ENCODE measurements around the gene TRIM39.
A peak's percentile ranks its signal among the peaks of the same experiment; 100 is the strongest.
"Not testable (repeated sequence)": the region's sequence is repeated elsewhere in the genome, so short reads cannot be mapped to it uniquely, and the experiment has no call there.

TRIM39 gene

GRCh38 chr6:30326526-30327231 is at the start of gene TRIM39:
TSS of gene TRIM39 (plus strand) at chr6:30326927. CDS start at chr6:30329318, 2,391 bp downstream.
- peak; percentile 62 for ATAC-seq (ENCODE audit: low read depth)
- Histone ChIP-seq H3K4me1 (ENCODE audit: insufficient read depth, poor library complexity, severe bottlenecking) (peaks cover 18% of the 10 kb centered on the region), H3K27ac (ENCODE audit: poor library complexity, severe bottlenecking) (peak within 1 kb of the TSS; percentile 81), H3K36me3 (ENCODE audit: low read depth) (peaks cover 32% of the 10 kb centered on the region), H3K9me3 (ENCODE audit: severe bottlenecking) (no peaks in the 10 kb centered on the region), H3K27me3 (ENCODE audit: insufficient read depth, poor library complexity, severe bottlenecking) (no peaks in the 10 kb centered on the region), H3K4me3 (ENCODE audit: severe bottlenecking) (peak within 1 kb of the TSS; percentile 71)
- TF ChIP-seq CTCF (IDR thresholded peaks at IDR 0.05; ENCODE audit: poor library complexity, severe bottlenecking), result no peak
- peak; percentile 80 for DNase-seq (ENCODE audit: low spot score)

DNA sequence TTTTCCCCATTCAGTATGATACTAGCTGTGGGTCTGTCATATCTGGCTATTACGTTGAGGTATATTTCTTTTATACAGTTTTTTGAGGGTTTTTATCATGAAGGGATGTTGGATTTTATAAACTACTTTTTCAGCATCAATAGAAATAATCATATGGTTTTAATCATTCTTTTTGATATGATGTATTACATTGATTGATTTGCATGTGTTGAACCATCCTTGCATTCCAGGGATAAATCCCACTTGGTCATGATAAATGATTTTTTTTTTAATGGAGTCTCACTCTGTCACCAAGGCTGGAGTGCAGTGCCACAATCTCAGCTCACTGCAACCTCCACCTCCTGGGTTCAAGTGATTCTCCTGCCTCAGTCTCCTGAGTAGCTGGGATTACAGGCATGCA is 45.7 kb upstream of the TRIM39 start:
- not testable (repeated sequence) for H3K4me3 ChIP-seq (ENCODE audit: severe bottlenecking); H3K36me3 ChIP-seq (ENCODE audit: low read depth); H3K4me1 ChIP-seq (ENCODE audit: insufficient read depth, poor library complexity, severe bottlenecking); H3K27ac ChIP-seq (ENCODE audit: poor library complexity, severe bottlenecking); ATAC-seq (ENCODE audit: low read depth); H3K27me3 ChIP-seq (ENCODE audit: insufficient read depth, poor library complexity, severe bottlenecking); DNase-seq (ENCODE audit: low spot score)
- H3K9me3 ChIP-seq (ENCODE audit: severe bottlenecking), result peaks cover 37% of the 10 kb centered on the region

- H3K4me3 ChIP-seq (ENCODE audit: severe bottlenecking), result no peak overlapping the region
Measured at GRCh38 chr6:30282522-30282921, 44.2 kb upstream of the TRIM39 start.

DNA sequence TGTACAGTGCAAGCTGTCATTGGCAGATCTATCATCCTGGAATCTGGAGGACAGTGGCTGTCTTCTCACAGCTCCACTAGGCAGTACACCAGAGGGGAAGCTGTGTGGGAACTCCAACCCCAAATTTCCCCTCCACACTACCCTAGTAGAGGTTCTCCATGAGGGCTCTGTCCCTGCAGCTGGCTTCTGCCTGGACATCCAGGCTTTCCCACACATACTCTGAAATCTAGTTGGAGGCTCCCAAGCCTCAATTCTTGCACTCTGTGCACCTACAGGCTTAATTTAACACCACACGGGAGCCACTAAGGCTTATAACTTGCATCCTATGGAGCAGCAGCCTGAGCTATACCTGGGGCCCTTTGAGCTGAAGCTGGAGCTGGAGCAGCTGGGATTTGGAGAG is 43.0 kb upstream of the TRIM39 start:
- Histone ChIP-seq H3K27ac (ENCODE audit: poor library complexity, severe bottlenecking) (no peak overlapping the region), H3K9me3 (ENCODE audit: severe bottlenecking) (peaks cover 47% of the 10 kb centered on the region), H3K27me3 (ENCODE audit: insufficient read depth, poor library complexity, severe bottlenecking) (no peaks in the 10 kb centered on the region), H3K4me3 (ENCODE audit: severe bottlenecking) (no peak overlapping the region), H3K36me3 (ENCODE audit: low read depth) (no peaks in the 10 kb centered on the region), H3K4me1 (ENCODE audit: insufficient read depth, poor library complexity, severe bottlenecking) (no peaks in the 10 kb centered on the region)
- TF ChIP-seq CTCF (IDR thresholded peaks at IDR 0.05; ENCODE audit: poor library complexity, severe bottlenecking), result no peak
- no peak for ATAC-seq (ENCODE audit: low read depth)
- no peak for DNase-seq (ENCODE audit: low spot score)

More at GRCh38 chr6:30282522-30282921, 44.2 kb upstream of the TRIM39 start:
- DNase-seq (ENCODE audit: low spot score) (no peak), ATAC-seq (ENCODE audit: low read depth) (no peak)
- H3K36me3 ChIP-seq (ENCODE audit: low read depth), result no peaks in the 10 kb centered on the region
- H3K4me1 ChIP-seq (ENCODE audit: insufficient read depth, poor library complexity, severe bottlenecking), result no peaks in the 10 kb centered on the region
- H3K27me3 ChIP-seq (ENCODE audit: insufficient read depth, poor library complexity, severe bottlenecking), result no peaks in the 10 kb centered on the region
- H3K27ac ChIP-seq (ENCODE audit: poor library complexity, severe bottlenecking), result no peak overlapping the region
- TF ChIP-seq CTCF (IDR thresholded peaks at IDR 0.05; ENCODE audit: poor library complexity, severe bottlenecking), result no peak
- peaks cover 43% of the 10 kb centered on the region for H3K9me3 ChIP-seq (ENCODE audit: severe bottlenecking)

GRCh38 chr6:30287139-30287538 is 39.6 kb upstream of the TRIM39 start:
- Histone ChIP-seq H3K27ac (ENCODE audit: poor library complexity, severe bottlenecking) (no peak overlapping the region), H3K4me3 (ENCODE audit: severe bottlenecking) (no peak overlapping the region), H3K4me1 (ENCODE audit: insufficient read depth, poor library complexity, severe bottlenecking) (no peaks in the 10 kb centered on the region), H3K27me3 (ENCODE audit: insufficient read depth, poor library complexity, severe bottlenecking) (no peaks in the 10 kb centered on the region), H3K36me3 (ENCODE audit: low read depth) (peaks cover 17% of the 10 kb centered on the region), H3K9me3 (ENCODE audit: severe bottlenecking) (peaks cover 32% of the 10 kb centered on the region)
- no peak for TF ChIP-seq CTCF (IDR thresholded peaks at IDR 0.05; ENCODE audit: poor library complexity, severe bottlenecking)
- DNase-seq (ENCODE audit: low spot score), result no peak
- ATAC-seq (ENCODE audit: low read depth), result no peak
